Fibroblast of mammary gland (primary cell): Measurements from ENCODE around the gene SNX5.

Source experiments
- DNase-seq: peaks from one replicate; pipeline ENCODE4 v3.0.0-alpha.2; 2010; ENCODE audit warnings: low read depth
- H3K4me3 ChIP-seq: 2 replicates; pipeline ENCODE4 v1.5.1; 2011; ENCODE audit warnings: low read depth, mild to moderate bottlenecking, low read length, moderate library complexity; ENCODE audit not compliant: control insufficient read depth
- CTCF ChIP-seq: conservative IDR thresholded peaks from 2 replicates; pipeline ENCODE4 v1.5.1; 2011; ENCODE audit warnings: low read depth, low read length, inconsistent platforms; ENCODE audit not compliant: control insufficient read depth, insufficient read depth

SNX5 gene

GRCh38 chr20:17976305-17976704, 7.7 kb upstream of the SNX5 start:
- no peak for TF ChIP-seq CTCF
- no peak for DNase-seq
- H3K4me3 ChIP-seq: no peak overlapping the region

GRCh38 chr20:17972121-17972520, 3.5 kb upstream of the SNX5 start:
- no peak for TF ChIP-seq CTCF
- H3K4me3 ChIP-seq: peak overlapping the region; percentile 79
- DNase-seq: no peak

- no peak for TF ChIP-seq CTCF
- peak; percentile 35 for DNase-seq
- H3K4me3 ChIP-seq: peak overlapping the region; percentile 79
These were observed 2.9 kb upstream of the SNX5 start for GRCh38 chr20:17971300-17972013.

- no peak for TF ChIP-seq CTCF
- DNase-seq: peak; percentile 76
- peak overlapping the region; percentile 79 for H3K4me3 ChIP-seq
These were observed 1.4 kb upstream of the SNX5 start for GRCh38 chr20:17969884-17970409.

- no peak for TF ChIP-seq CTCF
- DNase-seq: no peak
- H3K4me3 ChIP-seq: peak overlapping the region; percentile 79
These were observed 787 bp upstream of the SNX5 start for GRCh38 chr20:17969278-17969883.

- TF ChIP-seq CTCF: no peak
- peak; percentile 57 for DNase-seq
- peak overlapping the region; percentile 79 for H3K4me3 ChIP-seq
These were observed 851 bp downstream of the SNX5 start for GRCh38 chr20:17967521-17968365.
